ENCODE measurements around the gene TRPT1.

Gene TRPT1

DNA sequence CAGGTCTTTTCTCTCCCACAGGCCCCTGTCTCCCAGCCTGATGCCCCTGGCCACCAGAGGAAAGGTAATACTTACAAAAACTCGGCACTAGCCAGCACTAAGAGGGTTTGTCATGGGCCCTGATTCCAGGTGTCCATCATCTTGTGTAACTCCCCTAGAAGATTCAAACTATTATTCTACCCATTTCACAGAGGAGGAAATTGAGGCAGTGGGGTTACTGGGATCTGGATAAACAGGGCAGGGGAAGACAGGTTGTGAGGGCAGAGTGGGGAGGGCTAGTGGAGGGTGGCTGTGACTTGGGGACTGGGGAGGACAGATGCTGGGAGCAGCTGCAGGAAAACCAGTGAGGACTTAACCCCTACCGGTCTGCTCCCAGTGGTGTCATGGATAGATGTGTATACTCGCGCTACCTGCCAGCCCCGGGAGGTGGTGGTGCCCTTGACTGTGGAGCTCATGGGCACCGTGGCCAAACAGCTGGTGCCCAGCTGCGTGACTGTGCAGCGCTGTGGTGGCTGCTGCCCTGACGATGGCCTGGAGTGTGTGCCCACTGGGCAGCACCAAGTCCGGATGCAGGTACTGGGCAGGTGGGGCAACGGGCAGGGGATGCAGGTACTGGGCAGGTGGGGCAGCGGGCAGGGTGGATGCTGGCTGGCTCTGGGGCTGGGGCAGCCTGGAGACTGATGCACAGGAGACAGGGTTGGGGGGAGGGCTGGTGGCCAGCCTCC lies 9.6 kb upstream of the TRPT1 start:
- no peaks in the 10 kb centered on the region for H3K9me3 ChIP-seq (ENCODE audit: control insufficient read depth, insufficient read depth, low read length)
- peaks cover 4% of the 10 kb centered on the region; the same call in 1 of the 2 replicates for H3K4me1 ChIP-seq (ENCODE audit: control insufficient read depth, insufficient read depth, low read length)
- H3K36me3 ChIP-seq (ENCODE audit: control insufficient read depth, insufficient read depth, low read length), result peaks cover 7% of the 10 kb centered on the region; the same call in 1 of the 2 replicates
- H3K27me3 ChIP-seq (ENCODE audit: control insufficient read depth, insufficient read depth, low read length), result no peaks in the 10 kb centered on the region
- H3K27ac ChIP-seq (ENCODE audit: low read length), result no peak overlapping the region
- peak overlapping the region; percentile 48; the same call in 1 of the 2 replicates for H3K4me3 ChIP-seq (ENCODE audit: low read length)
- DNase-seq (ENCODE audit: low read depth, low spot score), result no peak
- no CpG with 5 or more reads among the region's 12 CpGs for WGBS (ENCODE audit: insufficient coverage, insufficient read length)

GRCh38 chr11:64234647-64235379 lies 8.8 kb upstream of the TRPT1 start:
- Histone ChIP-seq H3K36me3 (ENCODE audit: control insufficient read depth, insufficient read depth, low read length) (peaks cover 7% of the 10 kb centered on the region; the same call in 1 of the 2 replicates), H3K27me3 (ENCODE audit: control insufficient read depth, insufficient read depth, low read length) (no peaks in the 10 kb centered on the region), H3K9me3 (ENCODE audit: control insufficient read depth, insufficient read depth, low read length) (no peaks in the 10 kb centered on the region), H3K4me3 (ENCODE audit: low read length) (peak overlapping the region; percentile 48; the same call in 1 of the 2 replicates), H3K27ac (ENCODE audit: low read length) (no peak overlapping the region), H3K4me1 (ENCODE audit: control insufficient read depth, insufficient read depth, low read length) (peaks cover 2% of the 10 kb centered on the region; the same call in 1 of the 2 replicates)
- WGBS (ENCODE audit: insufficient coverage, insufficient read length), result no CpG with 5 or more reads among the region's 80 CpGs
- no peak for DNase-seq (ENCODE audit: low read depth, low spot score)

- Histone ChIP-seq H3K27ac (ENCODE audit: low read length) (no peak within 1 kb of the TSS), H3K27me3 (ENCODE audit: control insufficient read depth, insufficient read depth, low read length) (no peaks in the 10 kb centered on the region), H3K4me3 (ENCODE audit: low read length) (peak within 1 kb of the TSS; percentile 48; the same call in 1 of the 2 replicates), H3K9me3 (ENCODE audit: control insufficient read depth, insufficient read depth, low read length) (no peaks in the 10 kb centered on the region), H3K36me3 (ENCODE audit: control insufficient read depth, insufficient read depth, low read length) (peaks cover 7% of the 10 kb centered on the region; the same call in 1 of the 2 replicates), H3K4me1 (ENCODE audit: control insufficient read depth, insufficient read depth, low read length) (peaks cover 2% of the 10 kb centered on the region; the same call in 1 of the 2 replicates)
- DNase-seq (ENCODE audit: low read depth, low spot score), result no peak
- no CpG with 5 or more reads among the region's 62 CpGs for WGBS (ENCODE audit: insufficient coverage, insufficient read length)
Observed at GRCh38 chr11:64233913-64234586, 8.1 kb upstream of the TRPT1 start, which contains the start of gene VEGFB. TSS of gene VEGFB (plus strand) at chr11:64234584. CDS start at chr11:64234834, 250 bp downstream.

- no CpG with 5 or more reads among the region's 8 CpGs for WGBS (ENCODE audit: insufficient coverage, insufficient read length)
- Histone ChIP-seq H3K27me3 (ENCODE audit: control insufficient read depth, insufficient read depth, low read length) (no peaks in the 10 kb centered on the region), H3K27ac (ENCODE audit: low read length) (no peak overlapping the region), H3K4me3 (ENCODE audit: low read length) (no peak overlapping the region), H3K9me3 (ENCODE audit: control insufficient read depth, insufficient read depth, low read length) (no peaks in the 10 kb centered on the region), H3K36me3 (ENCODE audit: control insufficient read depth, insufficient read depth, low read length) (0 out of 2 replicates have a peak, but pooled peaks cover 3% of the 10 kb centered on the region), H3K4me1 (ENCODE audit: control insufficient read depth, insufficient read depth, low read length) (peaks cover 2% of the 10 kb centered on the region; the same call in 1 of the 2 replicates)
- no peak for DNase-seq (ENCODE audit: low read depth, low spot score)
Observed at GRCh38 chr11:64232967-64233315, 7.0 kb upstream of the TRPT1 start.

GRCh38 chr11:64232182-64232966 lies 6.4 kb upstream of the TRPT1 start:
- H3K27ac ChIP-seq (ENCODE audit: low read length), result no peak overlapping the region
- H3K9me3 ChIP-seq (ENCODE audit: control insufficient read depth, insufficient read depth, low read length), result no peaks in the 10 kb centered on the region
- DNase-seq (ENCODE audit: low read depth, low spot score), result no peak
- H3K4me1 ChIP-seq (ENCODE audit: control insufficient read depth, insufficient read depth, low read length), result peaks cover 2% of the 10 kb centered on the region; the same call in 1 of the 2 replicates
- H3K36me3 ChIP-seq (ENCODE audit: control insufficient read depth, insufficient read depth, low read length), result 0 out of 2 replicates have a peak, but pooled peaks cover 1% of the 10 kb centered on the region
- no peak overlapping the region for H3K4me3 ChIP-seq (ENCODE audit: low read length)
- whole genome bisulfite sequencing (ENCODE audit: insufficient coverage, insufficient read length), result no CpG with 5 or more reads among the region's 15 CpGs
- H3K27me3 ChIP-seq (ENCODE audit: control insufficient read depth, insufficient read depth, low read length), result no peaks in the 10 kb centered on the region

DNA sequence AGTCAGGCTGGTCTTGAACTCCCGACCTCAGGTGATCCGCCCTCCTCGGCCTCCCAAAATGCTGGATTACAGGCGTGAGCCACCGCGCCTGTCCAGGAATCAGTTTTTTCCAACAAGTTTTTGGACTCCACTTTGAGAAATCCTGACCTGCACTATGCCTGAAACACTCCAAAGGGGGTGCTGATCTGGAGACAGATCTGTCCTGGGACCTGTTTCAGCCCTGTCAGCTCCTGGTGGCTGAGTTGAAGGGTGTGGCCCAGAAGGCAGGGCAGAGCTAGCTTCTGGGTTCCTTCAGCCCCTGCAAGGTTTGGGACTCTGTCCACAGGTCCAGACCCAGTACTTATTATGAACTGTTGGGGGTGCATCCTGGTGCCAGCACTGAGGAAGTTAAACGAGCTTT lies 5.6 kb upstream of the TRPT1 start:
- Histone ChIP-seq H3K4me1 (ENCODE audit: control insufficient read depth, insufficient read depth, low read length) (peaks cover 5% of the 10 kb centered on the region; the same call in 1 of the 2 replicates), H3K27me3 (ENCODE audit: control insufficient read depth, insufficient read depth, low read length) (no peaks in the 10 kb centered on the region), H3K9me3 (ENCODE audit: control insufficient read depth, insufficient read depth, low read length) (no peaks in the 10 kb centered on the region), H3K27ac (ENCODE audit: low read length) (no peak overlapping the region), H3K36me3 (ENCODE audit: control insufficient read depth, insufficient read depth, low read length) (no peaks in the 10 kb centered on the region), H3K4me3 (ENCODE audit: low read length) (no peak overlapping the region)
- WGBS (ENCODE audit: insufficient coverage, insufficient read length), result no CpG with 5 or more reads among the region's 7 CpGs
- no peak for DNase-seq (ENCODE audit: low read depth, low spot score)

- peak overlapping the region; percentile 46; the same call in 1 of the 2 replicates for H3K4me3 ChIP-seq (ENCODE audit: low read length)
- H3K4me1 ChIP-seq (ENCODE audit: control insufficient read depth, insufficient read depth, low read length), result peaks cover 5% of the 10 kb centered on the region; the same call in 1 of the 2 replicates
- no peak overlapping the region for H3K27ac ChIP-seq (ENCODE audit: low read length)
- H3K27me3 ChIP-seq (ENCODE audit: control insufficient read depth, insufficient read depth, low read length), result no peaks in the 10 kb centered on the region
- no CpG with 5 or more reads among the region's 8 CpGs for WGBS (ENCODE audit: insufficient coverage, insufficient read length)
- no peaks in the 10 kb centered on the region for H3K36me3 ChIP-seq (ENCODE audit: control insufficient read depth, insufficient read depth, low read length)
- DNase-seq (ENCODE audit: low read depth, low spot score), result no peak
- no peaks in the 10 kb centered on the region for H3K9me3 ChIP-seq (ENCODE audit: control insufficient read depth, insufficient read depth, low read length)
Observed at GRCh38 chr11:64230985-64231365, 5.0 kb upstream of the TRPT1 start.

DNA sequence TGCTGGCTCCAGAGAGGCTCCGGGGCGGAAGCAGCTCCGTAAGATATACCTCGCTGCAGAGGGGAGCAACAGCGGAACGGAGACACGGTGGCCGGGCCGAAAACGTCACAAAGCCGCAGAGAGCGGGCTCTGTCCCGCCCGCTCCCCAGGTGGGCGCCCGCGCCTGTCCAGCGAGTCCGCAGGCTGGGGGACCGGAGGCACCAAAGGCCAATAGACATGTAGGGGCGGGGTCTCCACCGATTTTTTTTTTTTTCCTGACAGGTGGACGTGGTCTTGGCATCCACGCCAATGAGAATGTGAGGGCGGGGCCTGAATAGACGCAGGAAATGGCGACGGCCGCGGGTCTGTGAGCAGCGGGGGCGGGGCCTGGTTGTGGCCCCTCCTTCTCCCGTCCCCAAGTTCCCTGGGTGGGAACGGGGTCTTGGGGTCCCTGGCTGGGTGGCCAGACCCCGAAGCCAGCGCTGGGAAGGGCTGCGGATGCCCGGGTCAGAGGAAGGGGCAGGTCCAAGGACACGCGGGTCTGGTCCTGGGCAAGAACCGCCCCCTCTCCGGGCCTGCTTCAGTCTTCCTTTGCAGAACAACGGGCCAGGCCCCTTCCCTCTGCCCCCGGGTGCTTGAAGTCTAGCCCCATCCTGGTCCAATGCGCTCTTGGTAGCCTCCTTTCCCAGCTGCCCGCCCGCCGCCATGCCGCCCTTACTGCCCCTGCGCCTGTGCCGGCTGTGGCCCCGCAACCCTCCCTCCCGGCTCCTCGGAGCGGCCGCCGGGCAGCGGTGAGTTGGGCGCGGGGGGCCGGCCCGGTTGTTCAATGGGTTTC lies 4.4 kb upstream of the TRPT1 start, which contains the start of gene DNAJC4:
TSS of gene DNAJC4 (plus strand) at position 378 of the 814 bp plus-strand sequence. CDS start at position 685, 307 bp downstream.
- H3K4me3 ChIP-seq (ENCODE audit: low read length), result peak within 1 kb of the TSS; percentile 46; the same call in 1 of the 2 replicates
- no CpG with 5 or more reads among the region's 62 CpGs for WGBS (ENCODE audit: insufficient coverage, insufficient read length)
- no peaks in the 10 kb centered on the region for H3K27me3 ChIP-seq (ENCODE audit: control insufficient read depth, insufficient read depth, low read length)
- no peaks in the 10 kb centered on the region for H3K36me3 ChIP-seq (ENCODE audit: control insufficient read depth, insufficient read depth, low read length)
- no peak within 1 kb of the TSS for H3K27ac ChIP-seq (ENCODE audit: low read length)
- H3K9me3 ChIP-seq (ENCODE audit: control insufficient read depth, insufficient read depth, low read length), result no peaks in the 10 kb centered on the region
- peaks cover 5% of the 10 kb centered on the region; the same call in 1 of the 2 replicates for H3K4me1 ChIP-seq (ENCODE audit: control insufficient read depth, insufficient read depth, low read length)
- DNase-seq (ENCODE audit: low read depth, low spot score), result no peak

DNA sequence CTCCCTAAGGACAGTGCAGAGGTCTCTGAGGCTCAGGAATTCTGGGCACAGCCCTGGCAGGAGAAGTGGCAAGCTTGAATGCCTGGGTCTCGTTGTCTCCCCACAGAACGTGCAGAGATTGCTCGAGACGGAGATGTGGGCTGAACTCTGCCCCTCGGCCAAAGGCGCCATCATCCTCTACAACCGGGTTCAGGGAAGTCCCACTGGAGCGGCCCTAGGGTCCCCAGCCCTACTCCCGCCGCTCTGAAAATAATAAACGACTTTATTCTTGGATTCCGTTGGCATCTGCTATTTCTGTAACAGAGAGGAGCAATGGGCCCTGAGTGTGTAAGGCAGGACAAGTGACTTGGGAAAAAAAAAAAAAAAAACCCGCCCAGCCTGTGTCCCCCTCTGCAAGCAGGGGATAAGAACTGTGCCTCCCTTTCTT lies 3.8 kb upstream of the TRPT1 start:
- Histone ChIP-seq H3K27me3 (ENCODE audit: control insufficient read depth, insufficient read depth, low read length) (no peaks in the 10 kb centered on the region), H3K36me3 (ENCODE audit: control insufficient read depth, insufficient read depth, low read length) (no peaks in the 10 kb centered on the region), H3K9me3 (ENCODE audit: control insufficient read depth, insufficient read depth, low read length) (no peaks in the 10 kb centered on the region), H3K4me1 (ENCODE audit: control insufficient read depth, insufficient read depth, low read length) (peaks cover 6% of the 10 kb centered on the region; the same call in 1 of the 2 replicates), H3K27ac (ENCODE audit: low read length) (no peak overlapping the region), H3K4me3 (ENCODE audit: low read length) (peak overlapping the region; percentile 23; the same call in 1 of the 2 replicates)
- WGBS (ENCODE audit: insufficient coverage, insufficient read length), result no CpG with 5 or more reads among the region's 13 CpGs
- DNase-seq (ENCODE audit: low read depth, low spot score), result no peak
